SW 1271 (cell line): ENCODE results near the gene CLSTN1.
"Not testable (repeated sequence)": the region's sequence is repeated elsewhere in the genome, so short reads cannot be mapped to it uniquely, and the experiment has no call there.

ENCODE experiments used
- DNase-seq, 2 experiments: peaks; one replicate each; lab custom pipeline; 2025; lab: John Stamatoyannopoulos, UW

CLSTN1 gene

GRCh38 chr1:9714257-9714718 lies 109.5 kb downstream of the CLSTN1 start:
- DNase-seq: no peak

GRCh38 chr1:9712767-9713166 lies 111.0 kb downstream of the CLSTN1 start:
- DNase-seq: not testable (repeated sequence)

GRCh38 chr1:9711466-9712020 lies 112.2 kb downstream of the CLSTN1 start:
- no peak for DNase-seq

- DNase-seq: no peak
These were observed 113.7 kb downstream of the CLSTN1 start for GRCh38 chr1:9710037-9710436.

- DNase-seq: no peak
These were observed 117.6 kb downstream of the CLSTN1 start for GRCh38 chr1:9706178-9706577.

- peak in 1 of 2 experiments; percentile 12 for DNase-seq
These were observed 118.2 kb downstream of the CLSTN1 start for GRCh38 chr1:9705337-9706093.

- no peak for DNase-seq
These were observed 120.1 kb downstream of the CLSTN1 start for GRCh38 chr1:9703681-9704080.

GRCh38 chr1:9703165-9703509 lies 120.6 kb downstream of the CLSTN1 start:
- DNase-seq: no peak

- no peak for DNase-seq
These were observed 122.1 kb downstream of the CLSTN1 start for GRCh38 chr1:9701665-9702064.

GRCh38 chr1:9700340-9700739 lies 123.4 kb downstream of the CLSTN1 start:
- peak; percentile 39 to 68 for DNase-seq

GRCh38 chr1:9699361-9699760 lies 124.4 kb downstream of the CLSTN1 start:
- DNase-seq: no peak

GRCh38 chr1:9696793-9697192 lies 127.0 kb downstream of the CLSTN1 start:
- DNase-seq: no peak

- DNase-seq: no peak
These were observed 132.1 kb downstream of the CLSTN1 start for GRCh38 chr1:9691691-9692090.

GRCh38 chr1:9691108-9691445 lies 132.7 kb downstream of the CLSTN1 start:
- DNase-seq: no peak

GRCh38 chr1:9690440-9691107 lies 133.2 kb downstream of the CLSTN1 start:
- no peak for DNase-seq

GRCh38 chr1:9689971-9690381 lies 133.8 kb downstream of the CLSTN1 start:
- DNase-seq: peak in 1 of 2 experiments; percentile 35

- DNase-seq: peak in 1 of 2 experiments; percentile 44
These were observed 134.6 kb downstream of the CLSTN1 start for GRCh38 chr1:9689011-9689706.

- DNase-seq: no peak
These were observed 135.2 kb downstream of the CLSTN1 start for GRCh38 chr1:9688599-9688998.

- no peak for DNase-seq
These were observed 135.7 kb downstream of the CLSTN1 start for GRCh38 chr1:9687874-9688582.

- peak; percentile 39 to 52 for DNase-seq
These were observed 136.5 kb downstream of the CLSTN1 start for GRCh38 chr1:9687120-9687873.

- no peak for DNase-seq
These were observed 139.0 kb downstream of the CLSTN1 start for GRCh38 chr1:9684801-9685200.
